Measurements from ENCODE around the gene TDRD1.

TDRD1 gene

DNA sequence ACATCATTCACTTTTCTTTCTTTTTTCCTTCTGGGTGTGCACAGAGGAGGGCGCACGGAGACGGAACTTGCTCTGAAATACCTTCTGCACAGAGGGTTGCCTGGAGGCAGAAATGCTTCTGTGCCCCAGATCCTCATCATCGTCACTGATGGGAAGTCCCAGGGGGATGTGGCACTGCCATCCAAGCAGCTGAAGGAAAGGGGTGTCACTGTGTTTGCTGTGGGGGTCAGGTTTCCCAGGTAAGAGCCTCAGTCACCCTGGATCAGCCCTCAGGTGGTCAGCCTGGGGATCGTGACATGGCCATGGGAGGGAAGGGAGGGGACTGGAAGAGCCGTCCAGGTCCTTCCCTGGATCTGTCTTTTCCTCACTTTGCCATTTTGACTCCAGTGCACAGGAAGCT lies 93.5 kb downstream of the TDRD1 start:
- no peak for DNase-seq

- DNase-seq: no peak
Measured at GRCh38 chr10:114273910-114274309, 94.8 kb downstream of the TDRD1 start.

GRCh38 chr10:114274616-114275453 lies 95.7 kb downstream of the TDRD1 start:
- no peak for DNase-seq

DNA sequence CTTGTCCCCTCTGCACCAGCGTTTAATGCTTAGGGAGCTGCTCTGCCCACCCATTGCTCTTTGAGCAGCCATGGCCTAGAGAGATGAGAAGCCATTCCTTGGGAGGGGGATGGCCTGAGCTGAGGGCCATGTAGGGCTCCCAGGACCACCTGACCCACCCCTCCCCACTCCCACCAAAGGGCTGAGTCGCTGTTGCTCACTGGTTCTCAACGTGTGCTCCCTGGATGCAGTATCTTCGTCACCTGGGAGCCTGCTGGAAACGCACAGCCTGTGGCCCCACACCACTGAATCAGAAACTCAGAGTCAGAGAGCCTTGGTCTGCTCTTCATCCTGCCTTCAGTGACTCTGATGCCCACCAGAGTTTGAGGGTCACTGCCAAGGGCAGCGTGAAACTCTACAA lies 96.9 kb downstream of the TDRD1 start:
- DNase-seq: no peak

DNA sequence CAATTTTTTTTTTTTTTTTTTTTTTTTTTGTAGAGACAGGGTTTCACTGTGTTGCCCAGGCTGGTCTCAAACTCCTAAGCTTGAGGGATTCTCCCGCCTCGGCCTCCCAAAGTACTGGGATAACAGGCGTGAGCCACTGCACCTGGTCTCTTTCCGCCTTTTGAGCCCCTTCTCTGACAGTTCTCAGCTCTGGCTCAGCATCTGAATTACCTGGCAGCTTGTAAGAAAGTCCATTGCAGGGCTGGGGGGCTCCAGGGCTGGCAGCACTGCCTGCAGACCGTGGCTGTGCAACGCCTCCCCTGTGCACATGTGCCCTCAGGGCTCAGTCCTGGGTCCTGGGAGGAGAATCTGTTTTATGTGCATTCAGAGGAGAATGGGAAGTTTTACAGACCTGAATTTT lies 97.5 kb downstream of the TDRD1 start:
- no peak for DNase-seq

DNA sequence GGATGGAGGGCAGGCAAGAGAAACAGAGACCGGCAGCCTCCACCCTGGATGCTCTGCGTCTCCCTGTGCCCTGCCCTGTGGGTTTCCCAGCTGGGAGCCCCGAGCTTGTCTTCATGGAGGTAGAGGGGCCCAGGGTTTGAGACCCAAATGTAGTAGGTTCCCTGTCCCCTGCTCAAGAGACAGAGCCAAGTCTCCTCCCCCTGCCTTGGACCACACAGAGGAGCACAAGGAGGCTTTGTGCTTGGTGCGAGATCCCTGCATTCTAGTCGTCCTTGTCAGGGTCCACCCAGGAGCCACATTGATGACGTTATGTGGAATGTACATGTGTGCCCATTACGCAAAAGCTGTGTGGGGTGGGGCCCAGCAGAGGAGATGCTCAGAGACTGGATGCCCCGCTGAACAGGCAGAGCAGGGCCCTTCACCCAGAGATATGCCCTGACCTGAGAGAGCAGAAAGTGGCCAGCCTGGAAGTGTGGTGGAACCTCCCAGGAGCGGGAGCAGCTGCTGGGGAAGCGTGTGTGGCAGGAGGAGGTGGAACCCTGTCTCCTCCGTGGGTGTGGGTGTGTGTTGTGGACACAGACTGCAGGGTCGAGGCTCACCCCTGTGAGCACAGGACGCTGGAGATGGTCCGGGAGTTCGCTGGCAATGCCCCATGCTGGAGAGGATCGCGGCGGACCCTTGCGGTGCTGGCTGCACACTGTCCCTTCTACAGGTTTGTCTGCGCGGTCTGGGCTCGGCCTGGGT lies 99.2 kb downstream of the TDRD1 start:
- DNase-seq: no peak

GRCh38 chr10:114278884-114279191 lies 99.7 kb downstream of the TDRD1 start:
- no peak for DNase-seq

- DNase-seq: no peak
Measured at GRCh38 chr10:114279289-114279688, 100.1 kb downstream of the TDRD1 start.

- no peak for DNase-seq
Measured at GRCh38 chr10:114279901-114280644, 100.9 kb downstream of the TDRD1 start.

DNA sequence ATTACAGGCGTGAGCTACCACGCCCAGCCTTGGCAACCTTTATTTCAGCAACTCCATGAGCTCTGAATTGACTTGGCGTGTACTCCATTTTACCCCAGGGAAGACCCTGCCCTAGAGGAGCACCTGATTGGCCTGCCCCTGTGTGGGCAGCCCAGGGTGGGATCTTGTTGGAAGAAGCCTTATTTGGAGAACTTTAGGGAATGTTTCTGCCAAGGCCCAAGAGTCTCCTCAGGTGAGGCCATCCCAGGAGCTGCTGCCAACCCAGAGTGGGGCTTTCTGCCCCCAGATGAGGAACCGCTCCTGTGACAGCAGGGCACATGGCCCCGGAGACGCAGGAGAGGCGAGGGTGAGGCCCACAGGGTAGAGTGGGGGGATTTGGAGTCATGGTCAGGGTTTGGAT lies 101.9 kb downstream of the TDRD1 start:
- no peak for DNase-seq

DNA sequence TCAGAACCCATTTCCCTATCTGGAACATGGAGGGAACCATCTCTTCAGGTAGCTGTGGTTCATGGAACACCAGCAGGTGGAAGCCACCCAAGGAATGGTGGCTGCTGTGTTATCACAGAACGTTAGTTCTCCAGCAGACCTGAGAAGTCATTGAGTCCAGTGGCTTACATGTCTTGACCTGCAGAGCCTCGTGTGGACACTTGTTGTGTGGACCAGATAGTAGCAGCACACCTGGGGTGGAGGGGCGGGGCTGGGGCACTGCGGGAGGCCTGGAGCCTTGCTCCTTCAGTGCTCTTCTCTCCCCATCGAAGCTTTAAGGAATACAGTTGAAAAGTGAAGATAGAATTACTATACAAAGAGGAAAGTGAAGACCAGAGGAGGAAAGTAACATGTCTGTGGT lies 102.3 kb downstream of the TDRD1 start:
- no peak for DNase-seq
